Measurements from ENCODE around the gene PCDHGA8.
"Not testable (repeated sequence)": the region's sequence is repeated elsewhere in the genome, so short reads cannot be mapped to it uniquely, and the experiment has no call there.

The PCDHGA8 gene

GRCh38 chr5:141392429-141393198, at the start of gene PCDHGA8:
TSS of gene PCDHGA8 (plus strand) at chr5:141392633. CDS start at chr5:141392814, 181 bp downstream.
- DNase-seq, result no peak

- no peak for DNase-seq
These were observed 49.7 kb upstream of the PCDHGA8 start for GRCh38 chr5:141342773-141343172.

- no peak for DNase-seq
These were observed 49.0 kb upstream of the PCDHGA8 start, which contains the start of gene PCDHGA3 for GRCh38 chr5:141343242-141343952. TSS of gene PCDHGA3 (plus strand) at chr5:141343829. CDS start at chr5:141344034, 205 bp downstream.

- no peak for DNase-seq
These were observed 48.4 kb upstream of the PCDHGA8 start for GRCh38 chr5:141343953-141344463.

GRCh38 chr5:141345327-141345726, 47.1 kb upstream of the PCDHGA8 start:
- DNase-seq, result no peak

DNA sequence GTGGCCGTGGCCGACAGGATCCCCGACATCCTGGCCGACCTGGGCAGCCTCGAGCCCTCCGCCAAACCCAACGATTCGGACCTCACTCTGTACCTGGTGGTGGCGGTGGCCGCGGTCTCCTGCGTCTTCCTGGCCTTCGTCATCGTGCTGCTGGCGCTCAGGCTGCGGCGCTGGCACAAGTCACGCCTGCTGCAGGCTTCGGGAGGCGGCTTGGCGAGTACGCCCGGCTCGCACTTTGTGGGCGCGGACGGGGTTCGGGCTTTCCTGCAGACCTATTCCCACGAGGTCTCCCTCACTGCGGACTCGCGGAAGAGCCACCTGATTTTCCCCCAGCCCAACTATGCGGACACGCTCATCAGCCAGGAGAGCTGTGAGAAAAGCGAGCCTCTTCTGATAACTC, 46.4 kb upstream of the PCDHGA8 start:
- DNase-seq, result not testable (repeated sequence)

GRCh38 chr5:141349917-141350619, 42.4 kb upstream of the PCDHGA8 start, which contains the start of gene PCDHGB1:
TSS of gene PCDHGB1 (plus strand) at chr5:141350099. CDS start at chr5:141350261, 162 bp downstream.
- DNase-seq, result no peak

DNA sequence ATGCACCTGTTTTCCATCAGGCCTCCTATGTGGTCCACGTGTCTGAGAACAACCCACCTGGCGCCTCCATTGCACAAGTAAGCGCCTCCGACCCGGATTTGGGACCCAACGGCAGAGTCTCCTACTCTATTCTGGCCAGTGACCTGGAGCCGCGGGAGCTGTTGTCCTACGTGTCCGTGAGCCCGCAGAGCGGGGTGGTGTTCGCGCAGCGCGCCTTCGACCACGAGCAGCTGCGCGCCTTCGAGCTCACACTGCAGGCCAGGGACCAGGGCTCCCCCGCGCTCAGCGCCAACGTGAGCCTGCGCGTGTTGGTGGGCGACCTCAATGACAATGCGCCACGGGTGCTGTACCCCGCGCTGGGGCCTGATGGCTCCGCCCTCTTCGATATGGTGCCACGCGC, 40.8 kb upstream of the PCDHGA8 start:
- no peak for DNase-seq

DNA sequence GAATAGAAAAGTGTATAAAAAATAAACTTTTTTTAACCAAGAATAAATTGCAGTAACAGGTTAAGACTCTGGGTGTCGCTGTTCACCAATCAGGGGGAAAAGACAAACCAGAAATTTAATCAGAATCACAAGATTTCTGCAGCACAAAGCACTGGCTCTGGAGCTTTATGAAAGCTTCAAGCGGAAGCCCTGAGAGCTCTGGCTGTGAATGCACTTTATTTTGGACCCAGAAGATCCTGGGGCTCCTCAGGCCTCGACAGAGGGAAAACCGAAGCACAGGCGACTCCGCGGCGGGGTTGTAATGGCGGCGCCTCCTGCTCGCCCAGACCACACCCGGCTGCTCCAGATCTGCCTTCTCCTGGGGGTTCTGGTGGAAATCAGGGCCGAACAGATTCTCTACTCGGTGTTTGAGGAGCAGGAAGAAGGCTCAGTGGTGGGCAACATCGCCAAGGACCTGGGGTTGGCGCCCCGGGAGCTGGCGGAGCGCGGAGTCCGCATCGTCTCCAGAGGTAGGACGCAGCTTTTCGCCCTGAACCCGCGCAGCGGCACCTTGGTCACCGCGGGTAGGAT, 37.4 kb upstream of the PCDHGA8 start, which contains the start of gene PCDHGA4:
Gene PCDHGA4 (plus strand): TSS at position 122 of the 570 bp plus-strand sequence. CDS start 87 bp downstream, at position 209.
- no peak for DNase-seq

DNA sequence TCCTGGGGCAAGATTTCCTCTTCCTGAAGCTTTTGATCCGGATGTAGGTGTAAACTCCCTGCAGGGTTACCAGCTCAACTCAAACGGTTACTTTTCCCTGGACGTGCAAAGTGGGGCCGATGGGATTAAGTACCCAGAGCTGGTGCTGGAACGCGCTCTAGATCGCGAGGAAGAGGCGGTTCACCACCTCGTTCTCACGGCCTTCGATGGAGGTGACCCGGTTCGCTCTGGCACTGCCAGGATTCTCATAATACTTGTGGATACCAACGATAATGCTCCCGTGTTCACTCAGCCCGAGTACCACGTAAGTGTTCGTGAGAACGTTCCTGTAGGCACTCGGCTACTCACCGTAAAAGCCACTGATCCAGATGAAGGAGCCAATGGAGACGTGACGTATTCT, 36.8 kb upstream of the PCDHGA8 start:
- no peak for DNase-seq

GRCh38 chr5:141356133-141356532, 36.3 kb upstream of the PCDHGA8 start:
- no peak for DNase-seq

DNA sequence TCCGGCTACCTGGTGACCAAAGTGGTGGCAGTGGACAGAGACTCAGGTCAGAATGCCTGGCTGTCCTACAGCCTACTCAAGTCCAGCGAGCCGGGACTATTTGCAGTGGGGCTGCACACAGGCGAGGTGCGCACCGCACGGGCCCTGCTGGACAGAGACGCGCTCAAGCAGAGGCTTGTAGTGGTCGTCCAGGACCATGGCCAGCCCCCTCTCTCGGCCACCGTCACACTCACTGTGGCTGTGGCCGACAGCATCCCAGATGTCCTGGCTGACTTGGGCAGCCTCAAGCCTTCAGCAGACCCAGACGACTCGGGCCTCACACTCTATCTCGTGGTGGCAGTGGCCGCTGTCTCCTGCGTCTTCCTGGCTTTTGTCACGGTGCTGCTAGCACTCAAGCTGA, 35.5 kb upstream of the PCDHGA8 start:
- DNase-seq, result no peak

DNA sequence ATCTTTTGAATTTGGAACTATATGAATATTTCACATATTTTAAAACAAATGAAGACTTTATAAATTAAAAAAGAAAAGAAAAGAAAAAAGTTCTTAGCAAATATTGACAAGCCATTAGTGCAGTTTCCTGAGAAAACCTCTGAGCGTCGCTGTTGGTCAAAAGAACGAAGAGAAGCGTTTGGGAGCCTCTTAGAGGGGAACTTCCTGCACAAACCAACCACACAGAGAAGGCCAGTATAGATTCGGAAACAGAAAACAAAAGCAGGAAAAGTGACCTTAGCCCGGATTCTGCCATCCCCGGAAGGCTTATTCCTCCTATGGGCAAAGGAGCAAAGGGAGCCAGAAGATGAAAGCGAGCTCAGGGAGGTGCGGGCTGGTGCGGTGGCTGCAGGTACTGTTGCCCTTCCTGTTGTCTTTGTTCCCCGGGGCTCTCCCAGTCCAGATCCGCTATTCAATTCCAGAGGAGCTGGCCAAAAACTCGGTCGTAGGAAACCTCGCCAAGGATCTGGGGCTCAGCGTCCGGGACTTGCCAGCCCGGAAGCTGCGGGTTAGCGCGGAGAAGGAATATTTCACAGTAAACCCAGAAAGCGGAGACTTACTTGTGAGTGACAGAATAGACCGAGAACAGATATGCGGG, 32.5 kb upstream of the PCDHGA8 start, which contains the start of gene PCDHGB2:
Gene PCDHGB2 (plus strand): TSS at position 205 of the 637 bp plus-strand sequence. CDS start 142 bp downstream, at position 347.
- DNase-seq, result no peak

- DNase-seq, result no peak
These were observed 31.7 kb upstream of the PCDHGA8 start for GRCh38 chr5:141360685-141361084.

GRCh38 chr5:141362719-141363118, 29.7 kb upstream of the PCDHGA8 start:
- no peak for DNase-seq

DNA sequence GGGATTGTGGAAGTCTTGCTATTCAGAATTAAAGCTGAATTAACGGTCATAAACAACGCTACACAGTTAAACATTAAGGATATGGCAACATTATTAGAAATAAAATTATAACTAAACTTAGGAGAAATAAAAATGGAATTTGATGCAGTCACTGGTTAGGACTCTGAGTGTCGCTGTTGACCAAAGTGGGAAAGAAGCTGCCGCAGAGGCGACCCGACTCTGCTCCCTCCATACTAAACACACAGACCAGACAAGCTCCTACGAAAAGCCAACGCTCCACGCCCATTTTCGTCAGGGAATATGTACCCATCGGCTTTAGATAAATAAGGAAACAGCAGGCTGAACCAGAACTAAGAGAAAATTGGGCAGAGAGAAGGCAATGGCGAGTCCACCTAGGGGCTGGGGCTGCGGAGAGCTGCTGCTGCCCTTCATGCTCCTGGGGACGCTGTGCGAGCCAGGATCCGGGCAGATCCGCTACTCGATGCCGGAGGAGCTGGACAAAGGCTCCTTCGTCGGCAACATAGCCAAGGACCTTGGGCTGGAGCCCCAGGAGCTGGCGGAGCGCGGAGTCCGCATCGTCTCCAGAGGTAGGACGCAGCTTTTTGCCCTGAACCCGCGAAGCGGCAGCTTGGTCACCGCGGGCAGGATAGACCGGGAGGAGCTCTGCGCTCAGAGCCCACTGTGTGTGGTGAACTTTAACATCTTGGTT, 28.3 kb upstream of the PCDHGA8 start, which contains the start of gene PCDHGA5:
Gene PCDHGA5 (plus strand): TSS at position 211 of the 709 bp plus-strand sequence. CDS start 169 bp downstream, at position 380.
- no peak for DNase-seq

DNA sequence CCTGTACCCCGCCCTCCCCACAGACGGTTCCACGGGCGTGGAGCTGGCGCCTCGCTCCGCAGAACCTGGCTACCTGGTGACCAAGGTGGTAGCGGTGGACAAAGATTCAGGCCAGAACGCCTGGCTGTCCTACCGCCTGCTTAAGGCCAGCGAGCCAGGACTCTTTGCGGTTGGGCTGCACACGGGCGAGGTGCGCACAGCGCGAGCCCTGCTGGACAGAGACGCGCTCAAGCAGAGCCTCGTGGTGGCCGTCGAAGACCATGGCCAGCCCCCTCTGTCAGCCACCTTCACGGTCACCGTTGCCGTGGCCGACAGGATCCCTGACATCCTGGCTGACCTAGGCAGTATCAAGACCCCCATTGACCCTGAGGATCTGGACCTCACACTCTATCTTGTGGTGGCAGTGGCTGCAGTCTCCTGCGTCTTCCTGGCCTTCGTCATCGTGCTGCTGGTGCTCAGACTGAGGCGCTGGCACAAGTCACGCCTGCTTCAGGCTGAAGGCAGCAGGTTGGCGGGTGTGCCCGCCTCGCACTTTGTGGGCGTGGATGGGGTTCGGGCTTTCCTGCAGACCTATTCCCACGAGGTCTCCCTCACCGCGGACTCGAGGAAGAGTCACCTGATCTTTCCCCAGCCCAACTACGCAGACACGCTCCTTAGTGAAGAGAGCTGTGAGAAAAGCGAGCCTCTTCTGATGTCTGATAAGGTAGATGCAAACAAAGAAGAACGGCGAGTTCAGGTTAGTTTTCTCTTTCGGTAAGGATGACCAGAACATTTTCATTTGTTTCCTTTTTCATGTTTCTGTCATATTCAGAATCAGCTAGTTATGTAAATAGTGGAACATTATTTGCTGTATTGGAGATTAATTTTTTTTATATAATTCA, 26.2 kb upstream of the PCDHGA8 start:
- no peak for DNase-seq

GRCh38 chr5:141369994-141370848, 22.2 kb upstream of the PCDHGA8 start, which contains the start of gene PCDHGB3:
TSS of gene PCDHGB3 (plus strand) at chr5:141370242. CDS start at chr5:141370395, 153 bp downstream.
- no peak for DNase-seq
